ENCODE measurements around the gene MYCN.
"Not testable (repeated sequence)": the region's sequence is repeated elsewhere in the genome, so short reads cannot be mapped to it uniquely, and the experiment has no call there.

Gene MYCN

GRCh38 chr2:15899327-15899612, 41.1 kb upstream of the MYCN start:
- Histone ChIP-seq H3K4me1 (ENCODE audit: control insufficient read depth, insufficient read depth, low read length) (no peaks in the 10 kb centered on the region), H3K36me3 (ENCODE audit: control insufficient read depth, insufficient read depth, low read length, severe bottlenecking) (no peaks in the 10 kb centered on the region), H3K4me3 (ENCODE audit: low read length) (no peak overlapping the region), H3K27me3 (replicated peaks; ENCODE audit: control insufficient read depth, insufficient read depth, low read length) (no peaks in the 10 kb centered on the region), H3K9me3 (ENCODE audit: control insufficient read depth, low read length) (peaks cover 33% of the 10 kb centered on the region), H3K9ac (ENCODE audit: low read length) (no peak overlapping the region)
- DNase-seq (ENCODE audit: low read depth) = no peak

- H3K4me1 ChIP-seq (ENCODE audit: control insufficient read depth, insufficient read depth, low read length) = no peaks in the 10 kb centered on the region
- DNase-seq (ENCODE audit: low read depth) = no peak
Observed at GRCh38 chr2:15899751-15900493, 40.4 kb upstream of the MYCN start.

GRCh38 chr2:15901095-15901807, 39.1 kb upstream of the MYCN start:
- Histone ChIP-seq H3K9ac (ENCODE audit: low read length) (no peak overlapping the region), H3K9me3 (ENCODE audit: control insufficient read depth, low read length) (peaks cover 35% of the 10 kb centered on the region), H3K4me1 (ENCODE audit: control insufficient read depth, insufficient read depth, low read length) (no peaks in the 10 kb centered on the region), H3K36me3 (ENCODE audit: control insufficient read depth, insufficient read depth, low read length, severe bottlenecking) (no peaks in the 10 kb centered on the region), H3K4me3 (ENCODE audit: low read length) (no peak overlapping the region), H3K27me3 (replicated peaks; ENCODE audit: control insufficient read depth, insufficient read depth, low read length) (no peaks in the 10 kb centered on the region)
- no peak for DNase-seq (ENCODE audit: low read depth)

More at GRCh38 chr2:15899751-15900493, 40.4 kb upstream of the MYCN start:
- no peaks in the 10 kb centered on the region for H3K27me3 ChIP-seq (replicated peaks; ENCODE audit: control insufficient read depth, insufficient read depth, low read length)
- no peak overlapping the region for H3K9ac ChIP-seq (ENCODE audit: low read length)
- H3K9me3 ChIP-seq (ENCODE audit: control insufficient read depth, low read length) = peaks cover 33% of the 10 kb centered on the region
- H3K4me3 ChIP-seq (ENCODE audit: low read length) = no peak overlapping the region
- H3K36me3 ChIP-seq (ENCODE audit: control insufficient read depth, insufficient read depth, low read length, severe bottlenecking) = no peaks in the 10 kb centered on the region

GRCh38 chr2:15901808-15902130, 38.6 kb upstream of the MYCN start:
- H3K9me3 ChIP-seq (ENCODE audit: control insufficient read depth, low read length) = peaks cover 35% of the 10 kb centered on the region
- no peak overlapping the region for H3K9ac ChIP-seq (ENCODE audit: low read length)
- H3K36me3 ChIP-seq (ENCODE audit: control insufficient read depth, insufficient read depth, low read length, severe bottlenecking) = no peaks in the 10 kb centered on the region
- H3K4me1 ChIP-seq (ENCODE audit: control insufficient read depth, insufficient read depth, low read length) = no peaks in the 10 kb centered on the region
- H3K4me3 ChIP-seq (ENCODE audit: low read length) = no peak overlapping the region
- DNase-seq (ENCODE audit: low read depth) = no peak
- no peaks in the 10 kb centered on the region for H3K27me3 ChIP-seq (replicated peaks; ENCODE audit: control insufficient read depth, insufficient read depth, low read length)

- not testable (repeated sequence) for H3K4me1 ChIP-seq (ENCODE audit: control insufficient read depth, insufficient read depth, low read length); H3K9ac ChIP-seq (ENCODE audit: low read length); H3K4me3 ChIP-seq (ENCODE audit: low read length); DNase-seq (ENCODE audit: low read depth); H3K27me3 ChIP-seq (replicated peaks; ENCODE audit: control insufficient read depth, insufficient read depth, low read length); H3K36me3 ChIP-seq (ENCODE audit: control insufficient read depth, insufficient read depth, low read length, severe bottlenecking)
- H3K9me3 ChIP-seq (ENCODE audit: control insufficient read depth, low read length) = peaks cover 22% of the 10 kb centered on the region
Observed at GRCh38 chr2:15903910-15904309, 36.4 kb upstream of the MYCN start.

DNA sequence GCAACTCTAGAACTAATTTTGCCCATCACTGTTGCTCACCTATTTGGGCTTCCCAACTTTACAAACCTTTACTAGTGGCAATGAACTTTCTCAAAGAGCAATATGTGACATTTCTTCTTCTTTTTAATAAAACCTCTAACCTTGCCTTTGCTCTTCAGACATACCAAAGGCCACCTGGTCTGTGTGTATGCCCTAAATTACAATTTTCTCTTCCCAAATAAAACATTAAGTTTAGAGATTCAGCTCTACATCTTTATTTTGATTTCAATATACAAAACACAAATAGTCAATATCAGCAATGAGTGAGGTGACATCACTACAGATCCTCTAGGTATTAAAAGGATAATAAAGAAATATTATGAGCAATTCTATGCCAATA, 35.1 kb upstream of the MYCN start:
- Histone ChIP-seq H3K36me3 (ENCODE audit: control insufficient read depth, insufficient read depth, low read length, severe bottlenecking) (no peaks in the 10 kb centered on the region), H3K27me3 (replicated peaks; ENCODE audit: control insufficient read depth, insufficient read depth, low read length) (no peaks in the 10 kb centered on the region), H3K4me1 (ENCODE audit: control insufficient read depth, insufficient read depth, low read length) (no peaks in the 10 kb centered on the region), H3K9ac (ENCODE audit: low read length) (no peak overlapping the region), H3K9me3 (ENCODE audit: control insufficient read depth, low read length) (peaks cover 17% of the 10 kb centered on the region), H3K4me3 (ENCODE audit: low read length) (no peak overlapping the region)
- no peak for DNase-seq (ENCODE audit: low read depth)

DNA sequence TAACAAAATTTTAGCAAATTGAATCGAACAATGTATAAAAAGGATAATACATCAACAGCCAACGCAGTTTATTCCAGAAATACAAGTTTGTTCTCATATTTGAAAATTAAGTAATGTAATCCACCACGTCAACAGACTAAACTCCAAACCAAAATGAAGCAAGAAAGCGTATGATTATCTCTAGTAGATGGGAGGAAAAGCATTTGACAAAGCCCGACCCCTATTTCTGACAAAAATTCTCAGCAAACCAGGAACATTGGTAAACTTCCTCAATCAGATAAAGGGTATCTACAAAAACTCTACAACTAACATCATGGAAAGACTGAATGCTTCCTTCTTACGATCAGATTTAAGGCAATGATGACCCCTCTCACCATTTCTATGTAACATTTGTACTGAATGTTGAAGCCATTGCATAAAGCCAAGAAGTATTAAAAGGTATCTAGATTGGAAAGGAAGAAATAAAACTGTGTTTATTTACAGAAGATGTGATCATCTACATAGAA, 34.3 kb upstream of the MYCN start:
- no peaks in the 10 kb centered on the region for H3K4me1 ChIP-seq (ENCODE audit: control insufficient read depth, insufficient read depth, low read length)
- no peak overlapping the region for H3K4me3 ChIP-seq (ENCODE audit: low read length)
- no peak overlapping the region for H3K9ac ChIP-seq (ENCODE audit: low read length)
- peaks cover 12% of the 10 kb centered on the region for H3K9me3 ChIP-seq (ENCODE audit: control insufficient read depth, low read length)
- DNase-seq (ENCODE audit: low read depth) = no peak
- H3K27me3 ChIP-seq (replicated peaks; ENCODE audit: control insufficient read depth, insufficient read depth, low read length) = no peaks in the 10 kb centered on the region
- no peaks in the 10 kb centered on the region for H3K36me3 ChIP-seq (ENCODE audit: control insufficient read depth, insufficient read depth, low read length, severe bottlenecking)

DNA sequence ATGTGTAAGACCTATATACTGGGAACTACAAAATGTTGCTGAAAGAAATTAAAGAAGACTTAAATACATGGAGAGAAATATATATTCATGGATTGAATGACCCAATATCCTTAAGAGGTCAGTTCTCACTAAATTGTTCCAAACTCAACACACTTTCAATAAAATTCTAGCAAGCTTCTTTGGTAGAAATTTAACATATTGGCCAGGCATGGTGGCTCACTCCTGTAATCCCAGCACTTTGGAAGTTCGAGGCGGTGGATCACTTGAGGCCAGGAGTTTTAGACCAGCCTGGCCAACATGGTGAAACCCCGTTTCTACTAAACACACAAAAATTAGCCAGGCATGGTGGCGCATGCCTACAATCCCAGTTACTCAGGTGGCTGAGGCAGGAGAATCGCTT, 33.6 kb upstream of the MYCN start:
- Histone ChIP-seq H3K4me1 (ENCODE audit: control insufficient read depth, insufficient read depth, low read length) (no peaks in the 10 kb centered on the region), H3K4me3 (ENCODE audit: low read length) (no peak overlapping the region)

DNA sequence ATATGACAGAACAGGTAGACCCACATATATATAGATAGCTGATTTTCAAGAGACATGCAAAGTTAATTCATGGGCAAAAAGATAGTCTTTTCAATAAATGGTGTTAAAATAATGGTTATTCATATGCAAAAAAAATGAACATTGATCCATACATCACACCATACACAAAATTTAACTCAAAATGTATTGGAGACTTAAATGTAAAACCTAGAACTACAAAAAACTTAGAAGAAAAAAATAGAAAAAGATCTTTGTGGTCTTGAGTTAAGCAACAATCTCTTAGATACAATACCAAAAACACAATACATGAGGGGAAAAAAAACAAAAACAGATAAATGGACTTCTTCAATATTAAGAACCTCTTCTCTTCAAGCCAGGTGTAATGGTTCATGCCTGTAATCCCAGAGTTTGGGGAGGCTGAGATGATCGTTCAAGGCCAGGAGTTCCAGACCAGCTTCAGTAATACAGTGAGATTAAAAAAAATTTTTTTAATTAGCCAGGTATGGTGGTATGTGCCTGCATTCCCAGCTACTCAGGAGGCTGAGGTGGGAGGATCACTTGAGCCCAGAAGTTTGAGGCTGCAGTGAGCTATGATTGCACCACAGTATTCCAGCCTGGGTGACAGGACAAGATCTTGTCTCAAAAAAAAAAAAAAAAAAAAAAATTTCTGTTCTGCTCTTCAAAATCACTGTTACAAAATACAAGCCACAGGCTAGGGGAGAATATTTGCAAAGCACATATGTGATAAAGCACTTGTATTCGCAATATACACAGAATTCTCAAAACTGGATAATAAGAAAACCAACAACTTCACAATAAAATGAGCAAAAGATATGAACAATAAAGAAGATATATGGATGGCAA, 32.7 kb upstream of the MYCN start:
- no peak overlapping the region for H3K4me3 ChIP-seq (ENCODE audit: low read length)
- H3K9ac ChIP-seq (ENCODE audit: low read length) = no peak overlapping the region
- H3K9me3 ChIP-seq (ENCODE audit: control insufficient read depth, low read length) = peaks cover 5% of the 10 kb centered on the region
- no peaks in the 10 kb centered on the region for H3K36me3 ChIP-seq (ENCODE audit: control insufficient read depth, insufficient read depth, low read length, severe bottlenecking)
- H3K4me1 ChIP-seq (ENCODE audit: control insufficient read depth, insufficient read depth, low read length) = no peaks in the 10 kb centered on the region
- no peak for DNase-seq (ENCODE audit: low read depth)
- no peaks in the 10 kb centered on the region for H3K27me3 ChIP-seq (replicated peaks; ENCODE audit: control insufficient read depth, insufficient read depth, low read length)

More for the DNA sequence above, 33.6 kb upstream of the MYCN start:
- H3K36me3 ChIP-seq (ENCODE audit: control insufficient read depth, insufficient read depth, low read length, severe bottlenecking) = no peaks in the 10 kb centered on the region
- peaks cover 5% of the 10 kb centered on the region for H3K9me3 ChIP-seq (ENCODE audit: control insufficient read depth, low read length)
- H3K27me3 ChIP-seq (replicated peaks; ENCODE audit: control insufficient read depth, insufficient read depth, low read length) = no peaks in the 10 kb centered on the region
- H3K9ac ChIP-seq (ENCODE audit: low read length) = no peak overlapping the region
- no peak for DNase-seq (ENCODE audit: low read depth)

- no peak for DNase-seq (ENCODE audit: low read depth)
- H3K9ac ChIP-seq (ENCODE audit: low read length) = no peak overlapping the region
- H3K36me3 ChIP-seq (ENCODE audit: control insufficient read depth, insufficient read depth, low read length, severe bottlenecking) = no peaks in the 10 kb centered on the region
- no peaks in the 10 kb centered on the region for H3K27me3 ChIP-seq (replicated peaks; ENCODE audit: control insufficient read depth, insufficient read depth, low read length)
- peaks cover 5% of the 10 kb centered on the region for H3K9me3 ChIP-seq (ENCODE audit: control insufficient read depth, low read length)
- no peak overlapping the region for H3K4me3 ChIP-seq (ENCODE audit: low read length)
- no peaks in the 10 kb centered on the region for H3K4me1 ChIP-seq (ENCODE audit: control insufficient read depth, insufficient read depth, low read length)
Observed at GRCh38 chr2:15908371-15908770, 32.0 kb upstream of the MYCN start.

- no peak for DNase-seq (ENCODE audit: low read depth)
- H3K4me3 ChIP-seq (ENCODE audit: low read length) = no peak overlapping the region
- peaks cover 5% of the 10 kb centered on the region for H3K9me3 ChIP-seq (ENCODE audit: control insufficient read depth, low read length)
- no peak overlapping the region for H3K9ac ChIP-seq (ENCODE audit: low read length)
- no peaks in the 10 kb centered on the region for H3K36me3 ChIP-seq (ENCODE audit: control insufficient read depth, insufficient read depth, low read length, severe bottlenecking)
- peaks cover 5% of the 10 kb centered on the region for H3K27me3 ChIP-seq (replicated peaks; ENCODE audit: control insufficient read depth, insufficient read depth, low read length)
- no peaks in the 10 kb centered on the region for H3K4me1 ChIP-seq (ENCODE audit: control insufficient read depth, insufficient read depth, low read length)
Observed at GRCh38 chr2:15909157-15909556, 31.2 kb upstream of the MYCN start.

All from adipocyte (in vitro differentiated cells).